H1 (cell line): Measurements from ENCODE around the gene ZNF532. TPM values are rescaled to one million over a fixed set of nuclear protein-coding genes. Genes with fewer than 3 reads are reported as not detected.

Source experiments
- CTCF ChIA-PET: fragments of 300-600 bp; sonication (Branson Sonifier 250); formaldehyde crosslinking; loops from one replicate; lab custom pipeline; 2021; ENCODE audit not compliant: partially characterized antibody; lab: Charles Lee
- POLR2A ChIA-PET: fragments of 300-600 bp; sonication (Branson Sonifier 250); formaldehyde crosslinking; loops from one replicate; lab custom pipeline; 2021; ENCODE audit warnings: inconsistent platforms; ENCODE audit not compliant: partially characterized antibody; lab: Charles Lee
- DNase-seq, 2 experiments: peaks; one replicate each; pipeline versions ENCODE4 v3.0.0 to v3.0.0-alpha.2; 2010 to 2022; ENCODE audit warnings: low spot score in 2 of 2, low read depth in 1 of 2, mixed read lengths in 1 of 2
- FAIRE-seq: peaks from 2 replicates; lab custom pipeline; 2011; peaks lifted over from hg19 to GRCh38; lab: Jason Lieb, UNC
- H2AFZ ChIP-seq: 2 replicates; pipeline ENCODE4 v1.8.1; 2012; ENCODE audit warnings: low read length, inconsistent platforms
- H2AK5ac ChIP-seq: 2 replicates; pipeline ENCODE4 v1.6.1; 2013; ENCODE audit warnings: low read depth, low read length
- H2BK120ac ChIP-seq: replicated peaks from 2 replicates; pipeline ENCODE3; 2013; ENCODE audit warnings: low read depth, low read length, inconsistent platforms
- H2BK12ac ChIP-seq: 2 replicates; pipeline ENCODE4 v1.6.1; 2013; ENCODE audit warnings: low read depth, low read length
- H2BK15ac ChIP-seq: 2 replicates; pipeline ENCODE4 v1.6.1; 2013; ENCODE audit warnings: low read length
- H2BK20ac ChIP-seq: 2 replicates; pipeline ENCODE4 v1.6.1; 2013; ENCODE audit warnings: low read length
- H2BK5ac ChIP-seq: 2 replicates; pipeline ENCODE4 v1.6.1; 2013; ENCODE audit warnings: low read depth, low read length
- H3K14ac ChIP-seq: 2 replicates; pipeline ENCODE4 v1.6.1; 2013; ENCODE audit warnings: inconsistent platforms; ENCODE audit not compliant: insufficient read length
- H3K18ac ChIP-seq: 2 replicates; pipeline ENCODE4 v1.6.1; 2013; ENCODE audit warnings: low read length; ENCODE audit errors: extremely low read depth
- H3K23ac ChIP-seq: 2 replicates; pipeline ENCODE4 v1.6.1; 2013; ENCODE audit warnings: inconsistent platforms; ENCODE audit not compliant: insufficient read length
- H3K23me2 ChIP-seq: 2 replicates; pipeline ENCODE4 v1.6.1; 2013; ENCODE audit warnings: low read depth, low read length
- H3K27ac ChIP-seq: 2 replicates; pipeline ENCODE4 v1.6.1; 2011; ENCODE audit warnings: low read depth, low read length, inconsistent platforms
- H3K27me3 ChIP-seq, 4 experiments: replicated peaks in 1 of 4; 1 replicate in 1 of 4; 2 replicates in 3 of 4; pipeline versions ENCODE4 v1.6.1 to v1.8.1; 2011 to 2013; ENCODE audit warnings: low read length in 3 of 4, mild to moderate bottlenecking in 3 of 4, inconsistent platforms in 2 of 4, mixed read lengths in 2 of 4, moderate library complexity in 1 of 4; ENCODE audit not compliant: control insufficient read depth in 3 of 4, insufficient read depth in 3 of 4; ENCODE audit errors: extremely low read depth in 1 of 4
- H3K36me3 ChIP-seq, 4 experiments: 2 replicates each; pipeline versions ENCODE4 v1.6.1 to v1.8.1; 2011 to 2013; ENCODE audit warnings: mild to moderate bottlenecking in 4 of 4, low read length in 3 of 4, moderate library complexity in 2 of 4, control low read depth in 1 of 4, inconsistent platforms in 1 of 4; ENCODE audit not compliant: insufficient read depth in 4 of 4, control insufficient read depth in 2 of 4
- H3K4ac ChIP-seq: replicated peaks from 2 replicates; pipeline ENCODE3; 2013; ENCODE audit warnings: low read length, low read depth, mixed read lengths, inconsistent platforms; ENCODE audit not compliant: insufficient read length
- H3K4me1 ChIP-seq, 4 experiments: replicated peaks in 1 of 4; 1 replicate in 1 of 4; 2 replicates in 3 of 4; pipeline versions ENCODE4 v1.6.1 to v1.8.1; 2011 to 2013; ENCODE audit warnings: low read length in 3 of 4, inconsistent platforms in 2 of 4, mixed read lengths in 1 of 4; ENCODE audit not compliant: insufficient read depth in 4 of 4, control insufficient read depth in 3 of 4
- H3K4me2 ChIP-seq, 2 experiments: 2 replicates each; pipeline versions ENCODE4 v1.6.1 to v1.8.1; 2011 to 2013; ENCODE audit warnings: low read depth in 2 of 2, low read length in 2 of 2, control low read depth in 1 of 2, inconsistent platforms in 1 of 2, mild to moderate bottlenecking in 1 of 2; ENCODE audit not compliant: insufficient read depth in 1 of 2
- H3K4me3 ChIP-seq, 4 experiments: fragments of 200-600, 300-600 bp in 1 of 4; sonication (generic), shearing (Covaris generic), sonication (Bioruptor Twin) in 1 of 4; 2 replicates each; pipeline versions ENCODE4 v1.5.1 to v1.8.1; 2011 to 2016; ENCODE audit warnings: low read length in 4 of 4, low read depth in 3 of 4, control low read depth in 2 of 4, inconsistent platforms in 2 of 4, mild to moderate bottlenecking in 2 of 4, mixed read lengths in 1 of 4, moderate library complexity in 1 of 4; ENCODE audit not compliant: insufficient read depth in 2 of 4; ENCODE audit errors: extremely low read depth in 1 of 4
- H3K56ac ChIP-seq: replicated peaks from 2 replicates; pipeline ENCODE3; 2013; ENCODE audit warnings: low read depth, mild to moderate bottlenecking, mixed read lengths, low read length, inconsistent platforms; ENCODE audit not compliant: insufficient read length
- H3K79me1 ChIP-seq: 2 replicates; pipeline ENCODE4 v1.6.1; 2013; ENCODE audit warnings: low read depth, low read length, control low read depth
- H3K79me2 ChIP-seq, 2 experiments: 2 replicates each; pipeline versions ENCODE4 v1.6.1 to v1.8.1; 2012 to 2013; ENCODE audit warnings: low read length in 2 of 2, mild to moderate bottlenecking in 2 of 2, inconsistent platforms in 1 of 2; ENCODE audit not compliant: insufficient read depth in 2 of 2, control insufficient read depth in 1 of 2
- H3K9ac ChIP-seq, 4 experiments: replicated peaks in 1 of 4; 1 replicate in 1 of 4; 2 replicates in 3 of 4; pipeline versions ENCODE4 v1.6.1 to v1.8.1; 2011 to 2013; ENCODE audit warnings: low read depth in 3 of 4, low read length in 3 of 4, control low read depth in 2 of 4, mild to moderate bottlenecking in 2 of 4, moderate library complexity in 2 of 4, inconsistent platforms in 1 of 4; ENCODE audit errors: extremely low read depth in 1 of 4
- H3K9me3 ChIP-seq, 2 experiments: 2 replicates each; pipeline versions ENCODE4 v1.6.1 to v1.8.1; 2012 to 2013; ENCODE audit warnings: mild to moderate bottlenecking in 2 of 2, moderate library complexity in 2 of 2, control low read depth in 1 of 2, inconsistent platforms in 1 of 2, low read depth in 1 of 2, low read length in 1 of 2, mixed read lengths in 1 of 2; ENCODE audit not compliant: insufficient read depth in 2 of 2
- H4K20me1 ChIP-seq, 2 experiments: replicated peaks in 1 of 2; 2 replicates each; pipeline versions ENCODE3 to v1.8.1; 2011 to 2013; ENCODE audit warnings: inconsistent platforms in 2 of 2, low read length in 2 of 2, mild to moderate bottlenecking in 1 of 2; ENCODE audit not compliant: insufficient read depth in 2 of 2, control insufficient read depth in 1 of 2
- H4K5ac ChIP-seq: 2 replicates; pipeline ENCODE4 v1.6.1; 2013; ENCODE audit warnings: low read length, low read depth, mixed read lengths, inconsistent platforms; ENCODE audit not compliant: insufficient read length
- H4K8ac ChIP-seq: 2 replicates; pipeline ENCODE4 v1.8.0; 2013; ENCODE audit warnings: mild to moderate bottlenecking, moderate library complexity, low read length, inconsistent platforms; ENCODE audit not compliant: insufficient read depth; ENCODE audit errors: extremely low read depth
- H4K91ac ChIP-seq: replicated peaks from 2 replicates; pipeline ENCODE3; 2013; ENCODE audit warnings: low read length, mixed read lengths, inconsistent platforms; ENCODE audit not compliant: insufficient read length
- CBX8 ChIP-seq: fragments of 300-800, 300-1000 bp; sonication (generic); IDR thresholded peaks from 2 replicates; pipeline ENCODE4 v1.7.1; 2016; ENCODE audit warnings: low read depth, low read length, borderline replicate concordance
- CHD1 ChIP-seq: IDR thresholded peaks from 2 replicates; pipeline ENCODE4 v1.6.1; 2012; ENCODE audit warnings: low read depth, low read length, improper control_type of control experiment
- CREB1 ChIP-seq: IDR thresholded peaks from 2 replicates; pipeline ENCODE4 v1.6.1; 2012; ENCODE audit warnings: inconsistent platforms
- GABPA ChIP-seq: IDR thresholded peaks from 2 replicates; pipeline ENCODE4 v1.6.1; 2011; ENCODE audit warnings: mild to moderate bottlenecking, low read length, moderate library complexity, borderline replicate concordance; ENCODE audit not compliant: insufficient read depth
- KDM1A ChIP-seq: fragments of 200-600, 300-600 bp; sonication (generic); IDR thresholded peaks from 2 replicates; pipeline ENCODE4 v1.7.1; 2016; ENCODE audit warnings: mild to moderate bottlenecking, low read length, borderline replicate concordance
- KDM5A ChIP-seq: fragments of 200-600 bp; IDR thresholded peaks from 2 replicates; pipeline ENCODE4 v1.7.1; 2012; ENCODE audit warnings: mild to moderate bottlenecking, low read length, inconsistent platforms, mixed read lengths
- NRF1 ChIP-seq: IDR thresholded peaks from 2 replicates; pipeline ENCODE4 v1.6.1; 2011; ENCODE audit warnings: mild to moderate bottlenecking, low read depth, low read length, improper control_type of control experiment
- POLR2A ChIP-seq, 2 experiments: IDR thresholded peaks; 1 replicate in 1 of 2; 2 replicates in 1 of 2; pipeline ENCODE4 v1.6.1; 2011; ENCODE audit warnings: low read depth in 2 of 2, low read length in 2 of 2, mild to moderate bottlenecking in 2 of 2; ENCODE audit errors: control extremely low read depth in 1 of 2
- POU5F1 ChIP-seq: IDR thresholded peaks from 2 replicates; pipeline ENCODE4 v1.6.1; 2011; ENCODE audit warnings: low read depth, mild to moderate bottlenecking, low read length, moderate library complexity
- RAD21 ChIP-seq, 2 experiments: IDR thresholded peaks in 1 of 2; conservative IDR thresholded peaks in 1 of 2; 2 replicates each; pipeline ENCODE4 v1.6.1; 2011; ENCODE audit warnings: low read depth in 2 of 2, low read length in 2 of 2, improper control_type of control experiment in 1 of 2, inconsistent platforms in 1 of 2, mild to moderate bottlenecking in 1 of 2, moderate library complexity in 1 of 2
- RNF2 ChIP-seq: fragments of 200-900, 300-1000 bp; sonication (generic); IDR thresholded peaks from 2 replicates; pipeline ENCODE4 v1.7.1; 2016; ENCODE audit warnings: borderline replicate concordance, low read depth, mild to moderate bottlenecking, antibody characterized with exemption, low read length; ENCODE audit not compliant: poor library complexity, severe bottlenecking; ENCODE audit errors: missing control alignments
- SAP30 ChIP-seq: fragments of 300-600 bp; sonication (generic); IDR thresholded peaks from 2 replicates; pipeline ENCODE4 v1.7.1; 2012; ENCODE audit warnings: low read length, moderate library complexity, mild to moderate bottlenecking, inconsistent platforms; ENCODE audit not compliant: insufficient read depth, insufficient replicate concordance
- SIX5 ChIP-seq: IDR thresholded peaks from 2 replicates; pipeline ENCODE4 v1.6.1; 2011; ENCODE audit warnings: mild to moderate bottlenecking, low read depth, low read length
- WGBS, 2 experiments: shearing (Covaris generic) in 1 of 2; methylation state at CpG; one replicate each; pipeline versions ENCODE4 v1.1.6 to v1.1.7; 2013 to 2015; ENCODE audit warnings: low lambda C conversion rate in 2 of 2, mixed read lengths in 2 of 2, inconsistent platforms in 1 of 2, low coverage in 1 of 2, missing lambda C conversion rate in 1 of 2; ENCODE audit not compliant: insufficient replicate concordance in 2 of 2, insufficient coverage in 1 of 2, insufficient read length in 1 of 2; ENCODE audit errors: extremely low coverage in 1 of 2, missing lambda C conversion rate in 1 of 2; 5-methylcytosine and 5-hydroxymethylcytosine counted together
- polyA plus RNA-seq, 7 experiments: library from polyadenylated mRNA; depleted of rRNA in 3 of 7; stranded (reverse) in 5 of 7; unstranded in 2 of 7; fragments of >200 nt in 5 of 7; fragments of 200-250 nt in 2 of 7; gene quantifications; 1 replicate in 5 of 7; 2 replicates in 1 of 7; 4 replicates in 1 of 7; pipeline versions ENCODE4 v1.2.1 to v1.2.3, GENCODE V29; 2011 to 2013; ENCODE audit warnings: missing spikeins in 2 of 7, mixed read lengths in 2 of 7
- total RNA-seq: library from RNA; stranded (reverse); fragmentation: NEBNext Ultra II Directional; extraction: Animal tissue kit (Norgen Biotek cat#: 25700); gene quantifications from 2 replicates; pipeline ENCODE4 v1.2.1, GENCODE V29; 2021
- TF ChIP-seq, protein P1 (sequence below): IDR thresholded peaks from 2 replicates; pipeline ENCODE4 v1.6.1; 2012; ENCODE audit warnings: inconsistent platforms

The ZNF532 gene
- total and polyA plus RNA-seq, 2 of the 8 experiments (the other 6 are each of a cell fraction or from before 2014, with no cell fraction given): 143 to 240 TPM

GRCh38 chr18:58820251-58820650, 44.4 kb upstream of the ZNF532 start:
- H3K79me1 ChIP-seq: no peaks in the 10 kb centered on the region
- H3K23me2 ChIP-seq: no peaks in the 10 kb centered on the region
- H3K4ac ChIP-seq: no peak overlapping the region
- H3K9ac ChIP-seq: no peak overlapping the region
- H3K4me1 ChIP-seq: peaks cover 0 to 5% (median 4%) of the 10 kb centered on the region in 4 experiments; a peak in 2 of 7 replicates
- H2AFZ ChIP-seq: no peak overlapping the region
- no peaks in the 10 kb centered on the region for H3K9me3 ChIP-seq
- no peak overlapping the region for H2BK12ac ChIP-seq
- no peak overlapping the region for H3K27ac ChIP-seq
- no peaks in the 10 kb centered on the region for H3K36me3 ChIP-seq
- H3K18ac ChIP-seq: no peak overlapping the region
- no peaks in the 10 kb centered on the region for H4K20me1 ChIP-seq
- FAIRE-seq (no peak), DNase-seq (no peak)
- no peak overlapping the region for H4K5ac ChIP-seq
- H4K8ac ChIP-seq: no peak overlapping the region
- CTCF ChIA-PET: interaction anchor here (0.7 kb wide), 1 partner anchor 288 kb away, joined by 3 read pairs; no protein-coding TSS in a partner anchor
- no peaks in the 10 kb centered on the region for H3K79me2 ChIP-seq
- H3K4me2 ChIP-seq: no peak overlapping the region
- no peak overlapping the region for H3K14ac ChIP-seq
- 86% methylated on average over 3 of the region's 3 CpGs; no CpG with 5 or more reads in 1 of the 2 experiments for WGBS, 2 experiments
- no peak overlapping the region for H2BK15ac ChIP-seq
- POLR2A ChIA-PET: interaction anchor here (1.0 kb wide), 1 partner anchor 12 kb away, joined by 3 read pairs; no protein-coding TSS in a partner anchor
- no peak overlapping the region for H2BK5ac ChIP-seq
- no peak overlapping the region for H2BK20ac ChIP-seq
- no peak overlapping the region for H4K91ac ChIP-seq
- H3K4me3 ChIP-seq: no peak overlapping the region
- no peaks in the 10 kb centered on the region for H3K27me3 ChIP-seq
- no peak overlapping the region for H3K23ac ChIP-seq
- H3K56ac ChIP-seq: no peak overlapping the region
- no peak overlapping the region for H2AK5ac ChIP-seq
- H2BK120ac ChIP-seq: no peak overlapping the region
- TF ChIP-seq CBX8 (no peak), SIX5 (no peak), RAD21 (IDR thresholded peaks at IDR 0.05 in 1 of 2, conservative IDR thresholded peaks at IDR 0.05 in 1 of 2; ENCODE audit: low read depth in 2 of 2, low read length in 2 of 2) (no peak), KDM1A (no peak), POLR2A (IDR thresholded peaks at IDR 0.05; ENCODE audit: control extremely low read depth in 1 of 2, low read depth in 2 of 2, low read length in 2 of 2) (no peak), CHD1 (no peak), KDM5A (no peak), CREB1 (no peak), NRF1 (no peak), SAP30 (no peak), POU5F1 (no peak), GABPA (no peak), RNF2 (no peak)
- TF ChIP-seq, protein P1, sequence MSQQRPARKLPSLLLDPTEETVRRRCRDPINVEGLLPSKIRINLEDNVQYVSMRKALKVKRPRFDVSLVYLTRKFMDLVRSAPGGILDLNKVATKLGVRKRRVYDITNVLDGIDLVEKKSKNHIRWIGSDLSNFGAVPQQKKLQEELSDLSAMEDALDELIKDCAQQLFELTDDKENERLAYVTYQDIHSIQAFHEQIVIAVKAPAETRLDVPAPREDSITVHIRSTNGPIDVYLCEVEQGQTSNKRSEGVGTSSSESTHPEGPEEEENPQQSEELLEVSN: no peak
